ENCODE measurements around the gene PCSK4.
A peak's percentile ranks its signal among the peaks of the same experiment; 100 is the strongest.
"Not testable (repeated sequence)": the region's sequence is repeated elsewhere in the genome, so short reads cannot be mapped to it uniquely, and the experiment has no call there.

PCSK4 gene

DNA sequence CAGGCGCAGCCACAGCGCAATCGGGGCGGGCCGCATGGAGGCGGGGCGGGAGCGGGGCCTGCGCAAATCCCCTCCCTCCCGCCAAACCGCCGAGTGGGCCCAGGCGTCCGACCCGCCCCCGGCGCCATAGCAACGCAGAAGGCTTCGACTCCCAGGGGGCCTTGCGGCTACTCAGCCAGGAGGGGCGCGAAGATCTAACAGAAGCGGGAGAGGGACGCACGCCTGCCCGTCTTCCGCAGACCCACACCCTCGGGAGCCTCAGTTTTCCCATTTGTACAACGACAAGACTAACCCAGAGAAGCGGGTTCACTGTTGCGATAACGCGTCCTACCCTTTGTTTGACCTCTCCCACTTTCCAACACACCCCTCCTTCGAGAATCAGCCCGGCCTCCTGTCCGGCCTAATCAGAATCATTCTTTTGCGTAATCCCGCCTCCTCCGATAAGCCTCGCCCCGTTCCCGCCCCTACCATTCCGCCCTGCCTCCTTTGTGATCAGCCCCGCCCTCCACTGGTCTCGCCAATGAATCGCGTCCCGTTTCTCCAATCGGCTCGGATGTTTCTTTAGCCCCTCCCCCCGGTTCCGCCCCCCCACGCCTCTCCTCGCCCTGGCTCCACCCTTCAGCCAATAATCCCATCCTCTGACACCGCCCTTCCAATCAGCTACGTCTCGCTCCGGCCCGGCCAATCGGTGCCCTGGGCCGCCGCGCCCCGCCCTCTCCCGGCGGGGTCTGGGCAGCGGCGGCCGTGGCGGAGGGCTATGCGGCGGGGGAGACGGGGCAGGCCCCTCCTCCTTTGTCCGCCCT, at the start of gene PCSK4:
TSS of gene PCSK4 (minus strand) at position 40 of the 803 bp plus-strand sequence. CDS start at position 36, 4 bp downstream.
- DNase-seq (ENCODE audit: low read depth): peak; percentile 97

DNA sequence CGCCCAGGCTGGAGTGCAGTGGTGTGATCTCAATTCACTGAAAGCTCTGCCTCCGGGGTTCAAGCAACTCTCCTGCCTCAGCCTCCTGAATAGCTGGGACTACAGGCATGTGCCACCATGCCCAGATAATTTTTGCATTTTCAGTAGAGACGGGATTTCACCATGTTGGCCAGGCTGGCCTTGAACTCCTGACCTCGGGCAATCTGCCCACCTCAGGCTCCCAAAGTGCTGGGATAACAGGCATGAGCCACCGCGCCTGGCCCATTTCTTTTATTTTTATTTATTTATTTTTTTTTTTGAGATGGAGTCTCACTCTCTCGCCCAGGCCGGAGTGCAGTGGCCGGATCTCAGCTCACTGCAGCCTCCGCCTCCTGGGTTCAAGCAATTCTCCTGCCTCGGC, 49.6 kb upstream of the PCSK4 start:
- DNase-seq (ENCODE audit: low read depth): not testable (repeated sequence)

GRCh38 chr19:1538978-1539377, 48.8 kb upstream of the PCSK4 start:
- DNase-seq (ENCODE audit: low read depth): no peak

DNA sequence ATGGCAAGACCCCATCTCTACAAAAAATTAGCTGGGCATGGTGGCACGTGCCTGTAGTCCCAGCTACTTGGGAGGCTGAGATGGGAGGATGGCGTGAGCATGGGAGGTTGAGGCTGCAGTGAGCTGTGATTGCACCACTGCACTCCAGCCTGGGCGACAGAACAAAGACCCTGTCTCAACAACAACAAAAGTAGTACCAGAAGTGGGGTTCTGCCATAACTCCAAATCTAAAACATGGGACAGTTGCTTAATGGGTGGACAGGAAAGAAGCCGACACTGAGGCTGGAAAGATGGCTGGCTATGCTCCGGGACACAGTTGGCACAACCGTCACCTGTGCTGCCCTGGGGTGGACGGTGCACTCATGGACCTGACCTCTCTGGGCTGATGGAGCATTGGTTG, 45.5 kb upstream of the PCSK4 start:
- not testable (repeated sequence) for DNase-seq (ENCODE audit: low read depth)

DNA sequence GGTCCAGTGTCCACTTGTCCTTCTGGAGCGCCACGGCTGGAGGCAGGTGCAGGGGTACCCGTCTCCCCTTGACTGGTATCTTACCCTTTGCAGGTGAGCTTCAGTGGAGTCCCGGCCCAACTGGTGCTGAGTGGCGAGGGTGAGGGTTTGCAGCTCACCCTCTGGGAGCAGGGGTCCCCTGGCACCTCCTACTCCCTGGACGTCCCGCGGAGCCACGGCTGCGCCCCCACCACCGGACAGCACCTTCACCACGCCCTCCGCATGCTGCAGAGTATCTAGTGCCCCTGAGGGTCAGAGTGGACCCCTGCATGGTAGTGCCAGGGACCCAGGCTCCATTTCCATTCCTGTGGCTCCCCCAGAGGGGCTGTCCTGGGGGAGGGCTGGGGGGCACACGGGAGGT, 44.8 kb upstream of the PCSK4 start:
- DNase-seq (ENCODE audit: low read depth): no peak

DNA sequence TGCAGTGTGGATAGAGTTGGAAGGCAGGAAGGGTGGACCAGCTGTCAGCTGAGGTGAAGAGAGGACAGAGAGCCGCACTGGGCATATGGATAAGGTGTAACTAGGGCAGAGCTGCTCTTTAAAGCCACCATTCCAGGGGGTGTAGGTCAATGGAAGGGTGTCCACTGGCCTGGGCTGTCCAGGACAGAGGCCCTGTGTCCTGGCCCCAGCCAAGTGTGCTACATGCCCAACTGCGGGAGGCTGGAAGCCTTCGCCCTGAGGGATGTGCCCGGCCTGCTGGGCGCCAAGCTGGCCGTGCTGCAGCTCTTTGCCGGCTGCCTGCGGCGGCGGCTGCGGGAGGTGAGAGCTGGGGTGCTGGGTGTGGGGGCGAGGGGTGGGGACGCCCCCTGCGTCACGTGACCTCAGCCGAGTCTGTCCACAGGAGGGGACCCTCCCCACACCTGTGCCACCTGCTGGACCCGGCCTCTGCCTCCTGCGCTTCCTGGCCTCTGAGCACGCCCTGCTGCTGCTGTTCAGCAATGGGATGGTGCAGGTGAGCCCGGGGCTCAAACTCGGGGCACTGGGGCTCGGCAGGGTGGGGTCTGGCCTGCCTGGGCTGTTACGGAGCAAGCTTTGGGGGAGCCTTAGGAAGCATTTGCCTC, 43.5 kb upstream of the PCSK4 start:
- DNase-seq (ENCODE audit: low read depth): no peak

DNA sequence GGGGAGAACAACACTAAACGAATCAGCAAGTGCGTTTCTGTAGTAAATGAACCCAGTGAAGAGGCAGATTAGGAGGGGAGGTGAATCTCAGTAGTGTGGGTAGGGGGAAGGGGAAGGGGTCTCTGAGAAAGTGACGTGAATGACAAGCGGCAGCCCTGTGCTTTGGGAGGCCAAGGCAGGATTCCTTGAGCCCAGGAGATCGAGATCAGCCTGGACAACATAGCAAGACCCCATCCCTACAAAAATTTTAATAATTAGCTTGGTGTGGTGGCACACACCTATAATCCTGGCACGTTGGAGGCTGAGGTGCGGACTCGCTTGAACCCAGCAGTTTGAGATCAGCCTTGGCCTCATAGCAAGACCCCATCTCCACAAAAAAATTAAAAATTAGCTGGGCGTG, 41.9 kb upstream of the PCSK4 start:
- no peak for DNase-seq (ENCODE audit: low read depth)

DNA sequence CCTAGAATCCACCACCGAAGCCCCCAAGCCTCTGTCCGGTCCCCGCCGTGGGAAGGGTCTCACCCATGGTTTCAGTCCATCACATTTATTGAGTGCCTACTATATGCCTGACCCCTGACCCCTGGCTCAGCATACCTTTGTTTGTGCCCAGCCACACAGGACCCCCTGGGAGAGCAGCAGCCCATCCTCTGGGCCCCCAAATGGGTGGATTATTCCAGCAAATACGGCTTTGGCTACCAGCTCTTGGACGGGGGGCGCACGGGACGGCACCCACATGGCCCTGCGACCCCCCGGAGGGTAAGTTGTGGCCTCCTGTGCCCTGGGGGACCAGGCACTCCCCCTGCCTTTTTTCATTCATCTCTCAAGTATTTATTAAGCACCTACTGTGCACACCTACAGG, 41.4 kb upstream of the PCSK4 start:
- DNase-seq (ENCODE audit: low read depth): no peak

DNA sequence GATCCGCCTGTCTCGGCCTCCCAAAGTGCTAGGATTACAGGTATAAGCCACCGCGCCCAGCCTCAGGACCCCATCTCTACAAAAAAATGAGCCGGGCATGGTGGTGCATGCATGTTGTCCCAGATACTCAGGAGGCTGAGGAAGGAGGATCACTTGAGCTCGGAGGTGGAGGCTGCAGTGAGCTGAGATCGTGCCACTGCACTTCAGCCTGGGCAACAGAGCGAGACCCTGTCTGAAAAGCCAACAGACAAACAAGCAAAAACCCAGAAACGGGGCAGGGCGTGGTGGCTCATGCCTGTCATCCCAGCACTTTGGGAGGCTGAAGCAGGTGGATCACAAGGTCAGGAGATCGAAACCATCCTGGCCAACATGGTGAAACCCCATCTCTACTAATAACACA, 40.7 kb upstream of the PCSK4 start:
- not testable (repeated sequence) for DNase-seq (ENCODE audit: low read depth)

GRCh38 chr19:1529430-1529816, 39.3 kb upstream of the PCSK4 start:
- no peak for DNase-seq (ENCODE audit: low read depth)

DNA sequence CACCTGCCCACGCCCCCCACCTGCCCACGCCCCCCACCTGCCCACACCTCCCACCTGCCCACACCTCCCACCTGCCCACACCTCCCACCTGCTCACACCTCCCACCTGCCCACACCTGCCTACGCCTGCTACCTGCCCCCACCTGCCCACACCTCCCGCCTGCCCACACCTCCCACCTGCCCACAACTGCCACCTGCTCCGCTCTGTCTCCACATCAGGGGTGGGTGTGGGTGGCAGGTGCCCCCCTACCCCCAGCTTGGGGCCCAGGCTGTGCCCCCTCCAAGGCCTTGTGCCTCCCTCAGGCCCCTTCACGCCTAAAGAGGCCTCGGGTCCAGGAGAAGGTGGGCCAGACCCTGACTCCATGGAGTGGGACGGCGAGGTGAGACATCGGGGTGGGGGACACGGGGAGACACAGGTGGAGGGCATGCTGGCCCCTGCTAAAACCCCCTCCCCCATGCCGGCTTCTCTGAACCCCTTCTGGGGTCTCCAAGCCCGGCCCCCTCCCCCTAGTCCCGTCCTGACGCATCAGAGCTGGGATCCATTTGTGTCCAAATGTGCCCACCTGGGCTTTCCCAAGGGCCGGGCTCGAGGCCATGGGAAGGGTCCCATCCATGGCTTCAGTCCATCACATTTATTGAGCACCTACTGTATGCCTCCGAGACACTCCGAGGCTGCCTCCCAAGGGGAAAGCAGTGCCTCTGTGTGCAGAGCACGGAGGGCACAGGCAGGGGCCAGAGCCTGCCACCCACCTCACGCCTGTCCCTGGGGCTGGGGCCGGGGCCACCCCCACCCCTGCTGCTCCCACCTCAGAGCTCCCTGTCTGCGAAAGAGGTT, 38.7 kb upstream of the PCSK4 start:
- no peak for DNase-seq (ENCODE audit: low read depth)

- no peak for DNase-seq (ENCODE audit: low read depth)
These were observed 37.6 kb upstream of the PCSK4 start for GRCh38 chr19:1527650-1528309.

DNA sequence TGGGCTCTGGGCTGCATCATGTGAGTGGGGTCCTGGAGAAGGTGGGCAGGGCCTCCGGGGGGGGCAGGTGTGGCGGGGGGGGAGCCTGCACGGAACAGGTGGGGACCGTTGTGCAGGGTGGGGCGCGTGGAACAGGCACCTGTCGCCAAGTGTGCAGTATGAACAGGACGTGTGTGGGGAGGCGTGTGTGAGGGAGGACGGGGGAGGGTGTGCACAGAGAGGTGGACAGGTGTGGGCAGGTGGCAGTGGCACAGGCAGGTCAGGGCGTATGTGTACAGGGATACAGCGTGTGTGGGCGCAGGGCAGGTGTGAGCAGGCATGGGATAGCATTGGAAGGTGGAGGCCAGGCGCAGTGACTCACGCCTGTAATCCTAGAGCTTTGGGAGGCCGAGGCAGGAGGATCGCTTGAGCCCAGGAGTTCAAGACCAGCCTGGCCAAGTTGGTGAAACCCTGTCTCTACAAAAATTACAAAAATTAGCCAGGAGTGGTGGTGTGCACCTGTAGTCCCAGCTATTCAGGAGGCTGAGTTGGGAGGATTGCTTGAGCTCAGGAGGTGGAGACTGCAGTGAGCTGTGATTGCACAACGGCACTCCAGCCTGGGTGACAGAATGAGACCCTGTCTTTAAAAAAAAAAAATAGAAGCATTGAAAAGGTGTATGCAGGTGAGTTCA, 37.0 kb upstream of the PCSK4 start:
- no peak for DNase-seq (ENCODE audit: low read depth)

DNA sequence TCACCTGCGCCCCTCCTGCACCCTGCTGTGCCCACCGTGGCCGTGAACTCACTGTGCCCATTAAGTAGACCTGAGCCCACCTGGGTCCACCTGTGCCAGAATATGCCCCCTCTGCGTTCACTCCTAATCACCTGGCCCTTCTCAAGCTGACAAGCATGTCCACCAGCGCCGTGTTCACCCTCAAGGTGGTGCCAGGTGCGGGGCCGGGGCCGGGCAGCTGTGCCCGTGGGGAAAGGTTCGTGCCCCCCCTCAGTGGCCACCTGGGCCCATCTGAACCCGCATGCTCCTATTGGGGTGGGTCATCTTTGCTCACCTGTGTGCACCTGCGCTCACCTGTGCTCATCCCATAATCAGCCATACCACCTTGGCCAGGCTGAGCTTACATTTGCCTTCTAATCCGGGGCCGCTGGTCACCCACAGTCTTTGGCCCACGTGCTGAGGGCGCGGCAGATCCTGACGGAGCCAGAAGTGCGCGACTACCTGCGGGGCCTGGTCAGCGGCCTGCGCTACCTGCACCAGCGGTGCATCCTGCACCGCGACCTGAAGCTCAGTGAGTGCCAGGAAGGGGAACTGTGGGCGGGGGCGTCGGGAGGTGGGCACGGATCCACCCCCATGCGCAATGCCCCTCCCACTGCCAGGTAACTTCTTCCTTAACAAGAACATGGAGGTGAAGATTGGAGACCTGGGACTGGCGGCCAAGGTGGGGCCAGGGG, 36.1 kb upstream of the PCSK4 start:
- DNase-seq (ENCODE audit: low read depth): no peak

- DNase-seq (ENCODE audit: low read depth): no peak
These were observed 35.2 kb upstream of the PCSK4 start for GRCh38 chr19:1525343-1525742.

DNA sequence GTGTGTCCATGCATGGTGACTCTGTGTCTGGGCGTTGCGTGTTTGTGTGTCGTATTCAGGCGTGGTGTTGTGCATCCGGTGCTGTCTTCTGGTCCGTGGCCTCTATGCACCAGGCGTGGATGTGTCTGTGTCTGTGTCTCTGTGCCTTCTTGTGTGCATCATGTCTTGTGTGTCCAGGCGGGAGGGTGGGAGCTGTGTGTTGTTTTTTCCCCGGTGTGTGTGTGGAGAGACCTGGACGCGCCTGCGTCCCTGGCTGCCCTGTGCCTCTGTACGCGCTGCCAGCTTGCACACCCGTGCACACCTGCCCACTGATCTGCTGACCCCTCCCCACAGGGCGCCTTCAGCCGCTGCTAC, 34.8 kb upstream of the PCSK4 start:
- DNase-seq (ENCODE audit: low read depth): no peak

- DNase-seq (ENCODE audit: low read depth): no peak
These were observed 34.3 kb upstream of the PCSK4 start for GRCh38 chr19:1524287-1524971.

DNA sequence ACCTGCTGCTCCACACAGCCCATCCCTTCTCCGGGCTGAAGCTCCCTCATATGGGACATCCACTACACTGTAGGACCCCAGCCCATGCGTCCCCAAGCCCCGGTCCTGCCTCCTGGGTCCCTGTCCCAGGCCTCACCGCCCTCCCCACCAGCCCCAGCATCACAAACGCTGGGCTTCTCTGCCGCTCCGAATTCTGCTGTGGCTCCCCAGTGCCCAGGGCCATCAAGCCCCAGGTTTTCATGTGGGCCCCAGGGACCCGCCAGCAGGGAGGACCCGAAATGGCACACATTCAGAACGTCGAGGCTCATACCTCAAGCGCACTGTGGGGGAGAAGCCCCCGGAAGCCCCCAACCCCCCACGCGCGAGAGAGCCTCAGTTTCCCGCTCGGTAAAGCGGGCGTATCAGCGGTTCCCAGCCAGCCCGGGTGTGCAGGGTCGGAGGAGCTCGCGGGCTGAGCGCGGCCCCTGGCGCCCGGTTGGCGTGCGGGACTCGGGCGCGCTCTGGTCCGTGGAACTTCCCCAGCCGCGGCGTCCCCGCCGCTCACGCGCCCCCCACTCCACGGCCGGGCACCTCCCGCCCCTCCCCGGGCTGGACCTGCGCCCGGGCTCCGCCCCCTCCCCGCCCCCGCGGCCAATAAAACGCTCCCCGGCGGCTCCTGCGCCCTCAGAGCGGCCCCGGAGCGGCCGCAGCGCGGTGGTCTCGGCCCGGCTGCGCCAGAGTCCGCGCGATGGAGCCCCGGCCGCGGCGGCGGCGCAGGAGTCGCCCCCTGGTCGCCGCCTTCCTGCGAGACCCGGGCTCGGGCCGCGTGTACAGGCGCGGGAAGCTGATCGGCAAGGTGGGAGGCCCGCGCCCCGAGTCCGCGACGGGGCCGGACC, 33.5 kb upstream of the PCSK4 start, which contains the start of gene PLK5:
TSS of gene PLK5 (plus strand) at position 666 of the 875 bp plus-strand sequence. CDS start 2,920 bp downstream, outside the sequence.
- DNase-seq (ENCODE audit: low read depth): no peak

DNA sequence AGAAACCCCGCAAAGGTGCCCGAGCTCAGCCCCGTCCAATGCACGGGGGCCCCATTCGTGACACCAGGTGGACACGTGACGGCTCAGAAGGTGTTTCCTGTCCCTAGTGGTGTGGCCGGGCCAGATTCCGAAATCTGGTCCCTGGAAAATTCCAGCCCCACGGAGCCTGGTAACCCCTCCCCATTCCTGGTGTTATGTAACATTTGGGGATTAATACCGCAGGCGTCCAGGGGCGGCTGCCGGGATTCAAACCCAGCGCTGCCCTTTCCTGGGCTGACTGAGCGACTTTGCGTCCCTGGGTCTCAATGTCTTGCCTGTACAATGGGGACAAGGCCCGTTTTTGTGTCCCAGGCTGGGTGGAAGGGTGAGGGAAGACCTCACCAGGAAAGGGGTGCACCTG, 32.7 kb upstream of the PCSK4 start:
- DNase-seq (ENCODE audit: low read depth): no peak
